GM18520 (cell line): Measurements from ENCODE around the gene MACC1.
A peak's percentile ranks its signal among the peaks of the same experiment; 100 is the strongest.

Experiments used
- ATAC-seq: cut with Tn5 transposase; IDR thresholded peaks from one replicate; pipeline ENCODE4 v1.9.1; 2021; ENCODE audit not compliant: unreplicated experiment

The MACC1 gene

GRCh38 chr7:20232848-20233247, 15.7 kb upstream of the MACC1 start:
- ATAC-seq = no peak

GRCh38 chr7:20229646-20230500, 12.7 kb upstream of the MACC1 start:
- ATAC-seq = no peak

DNA sequence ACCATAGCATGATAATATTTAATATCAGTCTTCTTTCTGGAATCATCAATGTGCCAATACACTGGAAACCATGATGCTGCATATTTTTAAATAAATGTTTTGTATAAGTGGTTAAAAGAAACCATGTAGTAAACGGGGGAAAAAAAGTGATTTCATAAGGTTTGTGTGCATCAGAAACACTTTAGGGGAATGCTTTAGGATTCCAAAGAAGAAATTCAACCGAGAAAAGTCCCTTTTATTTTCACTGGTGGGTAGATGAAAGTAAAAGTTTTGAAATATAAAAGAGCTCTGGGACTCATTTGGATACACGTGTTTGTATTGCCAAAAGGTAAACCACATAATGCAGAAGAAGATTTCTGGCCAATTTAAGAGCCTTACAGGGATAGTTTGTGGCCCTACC, 11.9 kb upstream of the MACC1 start:
- ATAC-seq = no peak

DNA sequence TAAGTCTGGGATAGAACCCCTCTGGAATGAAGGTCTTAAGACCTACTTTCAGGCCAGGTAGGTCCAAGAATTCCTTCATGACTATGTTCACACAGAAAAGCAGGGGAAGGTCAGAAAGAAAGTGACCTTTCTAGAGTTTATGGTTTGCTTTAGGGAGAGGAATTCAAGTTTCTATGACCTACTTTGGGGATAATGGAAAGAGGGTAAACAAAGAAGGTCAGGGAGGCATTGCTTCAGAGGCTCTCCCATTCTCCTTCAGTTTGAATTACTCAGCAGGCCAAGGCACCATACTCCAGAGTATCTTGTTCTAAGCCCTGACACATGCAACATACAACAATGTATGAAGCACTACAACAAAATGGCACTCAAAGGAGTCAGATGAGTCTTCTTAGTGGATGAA, 11.5 kb upstream of the MACC1 start:
- no peak for ATAC-seq

GRCh38 chr7:20227291-20227795, 10.2 kb upstream of the MACC1 start:
- no peak for ATAC-seq

GRCh38 chr7:20226860-20227259, 9.7 kb upstream of the MACC1 start:
- no peak for ATAC-seq

DNA sequence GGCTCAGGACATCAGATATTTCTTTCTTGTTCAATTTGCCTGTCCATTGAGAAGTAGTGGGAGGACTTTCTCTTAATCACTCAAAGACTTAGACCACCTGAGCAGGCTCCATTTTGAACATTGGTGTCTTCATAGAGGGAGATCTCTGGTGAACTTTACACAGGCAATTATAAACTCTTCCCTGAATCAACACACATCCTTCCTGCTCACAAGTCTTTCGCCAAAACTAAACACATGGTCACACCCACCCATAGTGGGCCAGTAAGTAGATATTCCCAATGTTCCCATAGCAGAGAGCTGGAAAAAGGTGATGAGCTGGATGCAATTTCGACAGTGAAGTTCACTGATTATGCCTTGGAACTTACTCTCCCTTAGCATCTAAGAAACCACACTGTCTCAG, 8.2 kb upstream of the MACC1 start:
- no peak for ATAC-seq

DNA sequence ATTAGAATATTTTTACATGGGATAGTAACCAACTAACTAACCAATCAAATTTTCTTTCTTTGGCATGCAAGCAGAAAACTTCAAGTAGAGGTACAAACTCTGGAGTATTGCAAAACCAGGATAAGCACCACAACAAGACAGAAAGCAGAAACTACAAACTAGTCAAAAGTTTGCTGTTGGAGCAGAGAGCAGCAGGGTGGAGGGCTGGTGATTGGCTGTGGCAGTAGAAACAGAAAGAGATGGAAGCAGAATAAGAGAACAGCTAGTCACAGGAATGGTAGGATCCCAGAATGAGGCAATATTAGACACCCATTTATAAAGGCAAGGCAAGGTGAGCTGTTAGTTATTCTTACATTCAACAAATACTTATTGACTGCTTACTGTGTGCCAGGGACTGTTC, 6.8 kb upstream of the MACC1 start:
- ATAC-seq = no peak

GRCh38 chr7:20223356-20223755, 6.2 kb upstream of the MACC1 start:
- no peak for ATAC-seq

DNA sequence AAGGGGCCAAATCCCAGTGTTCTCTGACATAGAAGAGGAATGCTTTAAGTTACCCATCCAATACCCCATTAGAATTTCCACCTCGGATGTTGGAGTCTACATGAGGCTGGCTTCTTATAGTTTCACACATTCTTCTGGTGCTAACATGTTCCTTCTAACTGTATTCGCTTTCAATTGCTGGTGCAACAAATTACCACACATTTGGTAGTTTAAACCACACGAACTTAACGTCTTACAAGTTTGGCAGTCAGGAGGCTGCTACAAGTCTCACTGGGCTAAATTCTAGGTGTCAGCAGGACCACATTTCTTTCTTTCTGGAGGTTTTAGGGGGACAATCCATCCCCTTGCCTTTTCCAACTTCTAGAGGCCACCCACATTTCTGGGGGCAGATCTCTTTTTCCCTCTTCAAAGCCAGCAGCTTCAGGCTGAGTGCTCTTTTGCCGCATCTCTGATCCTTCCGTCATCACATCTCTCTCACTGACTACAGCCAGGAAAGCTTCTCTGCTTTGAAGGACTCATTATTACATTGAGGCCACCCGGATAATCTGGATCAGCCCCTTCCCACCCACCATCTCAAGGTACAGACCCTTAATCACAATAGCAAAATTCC, 5.1 kb upstream of the MACC1 start:
- ATAC-seq = no peak

DNA sequence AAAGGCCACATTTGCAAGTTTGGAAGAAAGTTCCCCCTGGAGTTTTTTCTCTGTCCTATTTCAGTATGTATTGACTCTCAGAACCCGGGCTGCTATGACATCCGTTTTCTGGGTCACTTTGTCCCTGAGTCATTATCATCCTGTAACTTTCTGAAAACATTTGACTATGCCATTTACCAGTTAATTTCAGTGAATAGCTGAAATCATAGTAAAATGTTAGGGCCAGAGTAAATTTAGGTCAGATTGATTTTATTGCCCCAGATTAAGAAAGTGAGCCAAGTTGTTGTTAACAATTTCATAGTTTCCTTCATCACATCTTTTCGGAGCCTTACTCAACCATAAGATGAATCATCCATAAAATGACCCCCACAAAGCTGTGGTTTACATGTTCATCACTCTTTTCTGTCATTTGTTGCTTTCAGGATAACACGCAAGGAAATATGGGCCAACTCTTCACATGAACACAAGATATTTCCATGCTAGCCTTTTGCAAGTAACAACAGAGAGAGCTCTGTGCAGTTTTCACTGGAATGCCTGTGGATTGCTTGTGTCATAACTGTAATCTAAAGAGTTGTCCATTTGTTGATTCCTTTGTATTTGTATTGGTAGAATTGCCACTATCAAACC, 3.9 kb upstream of the MACC1 start:
- ATAC-seq = peak; percentile 11

DNA sequence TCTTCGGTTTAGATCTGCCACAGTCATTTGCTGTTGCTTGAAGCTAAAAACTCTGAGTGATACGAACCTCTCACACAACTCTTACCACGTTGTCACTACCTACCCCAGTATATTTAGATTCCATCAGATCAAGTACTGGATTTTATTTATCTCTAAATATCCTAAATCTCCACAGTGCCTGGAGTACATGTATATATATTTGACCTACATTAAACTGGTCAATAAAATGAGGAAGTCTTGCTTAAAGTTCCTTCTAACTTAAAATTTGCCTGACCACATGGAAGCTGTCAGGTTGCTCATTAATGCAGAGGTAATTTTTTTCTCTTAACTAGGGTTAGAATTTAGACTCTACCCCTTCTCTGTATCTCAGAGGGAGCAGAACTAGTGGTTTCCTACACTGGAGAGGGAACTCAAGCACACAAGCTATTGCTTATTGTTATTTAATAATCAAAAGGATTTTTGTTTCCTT, 3.1 kb upstream of the MACC1 start:
- ATAC-seq = peak; percentile 6

DNA sequence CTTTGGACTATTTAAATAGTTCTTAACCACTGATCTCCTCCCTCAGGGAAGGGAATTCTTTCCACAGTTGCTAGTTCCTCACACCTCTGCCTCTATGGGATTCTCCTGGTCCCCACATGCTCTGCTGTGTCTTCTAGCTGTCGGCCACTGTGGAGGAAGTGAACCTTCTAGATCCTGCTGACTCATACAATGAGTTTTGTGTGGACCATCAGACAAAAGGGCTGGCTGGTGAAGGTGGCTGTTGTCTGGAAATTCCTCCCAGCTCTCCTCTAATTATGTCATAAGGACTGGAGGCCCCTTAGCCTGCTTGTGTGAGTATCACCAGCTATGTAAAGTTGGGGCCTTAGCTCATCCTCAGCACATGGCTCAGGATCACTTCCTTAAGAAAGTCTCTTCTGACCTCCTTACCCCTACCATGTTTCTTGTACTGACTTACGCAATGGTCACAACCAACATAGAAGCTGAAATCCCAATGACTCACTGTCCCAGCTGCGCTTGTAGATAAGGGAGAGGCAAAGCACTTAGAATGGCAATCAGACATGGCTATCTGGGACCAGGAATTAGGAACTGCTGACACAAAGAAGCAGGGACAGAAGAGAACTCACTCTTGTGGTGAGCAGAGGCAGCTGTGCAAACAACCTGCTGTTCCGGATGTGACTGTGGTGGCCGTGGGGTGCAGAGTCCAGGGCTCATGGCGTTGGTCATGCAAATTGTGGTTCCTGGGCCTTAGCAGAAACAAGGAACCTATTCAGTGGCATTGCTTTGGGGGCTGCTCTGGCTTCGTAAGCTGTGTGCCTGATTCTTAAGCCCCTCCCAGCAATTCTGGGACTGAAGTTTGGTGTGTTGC, 2.5 kb upstream of the MACC1 start:
- peak; percentile 44 for ATAC-seq

DNA sequence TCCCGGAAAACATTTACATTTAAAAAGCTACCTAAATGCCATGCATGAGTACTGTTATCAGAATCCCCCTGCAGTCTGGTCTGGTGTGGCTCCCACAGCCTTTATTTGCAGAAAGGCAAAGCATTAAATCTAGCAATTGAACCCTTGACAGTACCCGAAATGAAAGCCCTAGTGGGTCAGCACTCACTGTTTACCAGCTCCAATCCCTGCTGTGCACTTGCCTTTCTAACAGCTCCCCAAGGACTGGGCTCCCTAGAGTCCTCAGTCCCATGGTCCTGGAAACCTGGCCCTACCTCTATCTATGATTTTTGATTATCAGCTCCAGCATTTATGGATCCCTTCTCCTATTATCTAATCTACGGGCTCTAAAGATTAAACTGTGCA, 1.9 kb upstream of the MACC1 start:
- ATAC-seq = no peak

DNA sequence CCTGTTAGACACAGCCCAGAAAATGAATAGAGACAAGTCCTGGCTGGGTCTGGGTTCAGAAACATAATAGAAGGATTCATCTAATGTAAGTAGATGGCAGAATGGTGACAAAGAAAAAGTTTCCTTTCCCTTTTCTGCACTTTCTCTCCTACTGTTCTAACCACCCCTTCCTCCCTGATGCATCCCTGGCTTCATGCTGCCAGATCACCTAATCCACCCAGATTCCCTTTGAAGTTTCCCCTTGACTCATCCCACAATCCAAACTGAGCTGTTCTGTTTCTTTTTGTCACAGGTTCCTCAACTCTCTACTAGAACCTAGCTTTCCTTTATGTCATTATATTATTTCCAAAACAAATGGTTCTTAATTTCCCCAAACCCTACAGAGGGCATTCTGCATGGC, 1.1 kb upstream of the MACC1 start:
- no peak for ATAC-seq

- no peak for ATAC-seq
Observed at GRCh38 chr7:20216406-20217036, 663 bp downstream of the MACC1 start.

DNA sequence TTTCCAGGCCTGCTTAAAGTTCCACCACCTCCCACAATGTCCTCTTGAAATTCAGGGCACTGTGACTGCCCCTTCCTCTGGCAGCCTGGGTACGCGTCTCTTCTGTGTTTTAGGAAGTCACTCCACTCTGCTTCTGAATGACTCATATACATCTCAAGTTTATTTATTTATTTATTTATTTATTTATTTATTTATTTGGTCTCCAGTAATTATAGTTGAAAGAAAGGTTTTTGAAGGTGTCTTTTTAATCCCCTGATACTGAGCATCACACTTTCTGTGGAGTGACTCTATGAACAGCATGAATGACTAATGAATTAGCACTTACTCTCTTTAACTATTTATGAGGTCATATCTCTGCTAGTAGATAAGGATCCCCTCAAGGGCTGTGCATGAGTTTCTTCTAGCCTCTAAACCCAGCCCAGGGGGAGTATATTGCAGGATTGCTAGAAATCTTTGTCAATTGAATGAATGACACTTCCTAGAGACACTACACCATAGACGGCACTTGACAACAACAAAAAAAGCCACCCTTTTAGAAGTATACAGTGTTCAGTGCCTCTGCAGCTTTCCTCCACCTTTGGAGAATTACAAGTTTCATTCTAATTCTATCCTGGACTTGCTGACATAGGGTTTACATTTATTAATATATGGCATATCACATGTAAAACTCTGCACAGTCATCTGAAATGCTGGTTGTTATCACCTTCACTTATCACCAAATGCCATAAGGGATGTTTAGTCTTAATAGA, 2.1 kb downstream of the MACC1 start:
- peak; percentile 20 for ATAC-seq

GRCh38 chr7:20214132-20214531, 3.1 kb downstream of the MACC1 start:
- no peak for ATAC-seq

- no peak for ATAC-seq
Observed at GRCh38 chr7:20213378-20213777, 3.8 kb downstream of the MACC1 start.

DNA sequence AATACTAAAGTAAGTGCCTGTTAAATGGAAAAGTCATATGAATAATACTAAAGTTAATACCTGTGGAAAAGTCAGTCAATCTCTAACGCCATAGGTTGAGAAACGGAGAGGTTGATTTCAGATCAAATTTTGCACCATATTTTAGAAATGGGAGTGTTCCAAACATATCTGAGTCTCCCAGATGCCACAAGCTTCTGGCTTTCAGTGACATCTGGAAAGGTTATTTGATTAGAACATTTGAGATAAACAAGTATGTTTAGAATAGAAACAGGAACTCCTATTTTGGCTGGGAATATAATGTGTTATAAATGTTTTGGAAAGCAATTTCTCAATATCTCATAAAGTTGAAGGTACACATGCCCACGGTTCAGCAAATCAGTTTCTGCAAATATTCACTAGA, 5.8 kb downstream of the MACC1 start:
- no peak for ATAC-seq
